Gastroesophageal sphincter (tissue), 3 donors: ENCODE results near the gene CYP4F22.

Experiments used
- CTCF ChIP-seq, 4 experiments: fragments of 200-600 bp in 2 of 4; fragments of 450-650 bp in 2 of 4; sonication (generic) in 1 of 4; IDR thresholded peaks; one replicate each; pipeline ENCODE4 v1.5.1; 2017 to 2019; ENCODE audit warnings: antibody characterized with exemption in 4 of 4, mild to moderate bottlenecking in 2 of 4, moderate library complexity in 2 of 4
- POLR2A ChIP-seq, 2 donors: fragments of 450-650 bp; IDR thresholded peaks; one replicate each; pipeline ENCODE4 v1.6.1; 2017; ENCODE audit warnings: antibody characterized with exemption in 2 of 2, mild to moderate bottlenecking in 2 of 2, moderate library complexity in 1 of 2

DNA sequence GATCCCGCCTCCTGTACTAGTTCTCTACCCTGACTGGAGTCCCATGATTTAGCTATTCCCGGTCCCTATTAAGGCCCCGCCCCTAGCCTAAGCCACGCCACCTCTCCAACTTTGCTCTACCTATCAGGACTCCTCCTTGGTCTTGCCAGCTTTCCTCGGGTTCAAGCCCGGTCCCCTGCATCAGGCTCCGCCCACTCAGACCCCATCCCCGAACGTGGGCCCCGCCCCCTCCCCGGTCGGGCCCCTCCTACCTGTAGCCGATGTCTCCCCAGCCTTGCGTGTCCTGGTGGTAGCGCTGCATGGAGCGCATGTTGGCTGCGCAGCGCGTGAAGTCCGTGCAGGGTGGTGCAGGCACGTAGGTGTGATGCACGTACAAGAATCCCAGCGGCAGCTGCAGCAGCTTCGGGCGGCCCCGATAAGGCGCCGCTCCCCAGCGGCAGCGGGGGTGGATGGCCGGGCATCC lies 36.7 kb upstream of the CYP4F22 start:
- no peak for TF ChIP-seq CTCF (IDR thresholded peaks at IDR 0.05)
- no peak for TF ChIP-seq POLR2A (IDR thresholded peaks at IDR 0.05)
